ENCODE measurements around the gene ABCC8.

Gene ABCC8

GRCh38 chr11:17494019-17494418 is 17.4 kb upstream of the ABCC8 start:
- no peaks in the 10 kb centered on the region for H3K4me1 ChIP-seq (ENCODE audit: insufficient read depth, low read length)
- H3K9me3 ChIP-seq (ENCODE audit: control insufficient read depth, insufficient read depth, low read length): no peaks in the 10 kb centered on the region
- no peaks in the 10 kb centered on the region for H3K36me3 ChIP-seq (ENCODE audit: insufficient read depth, low read length)
- no peak overlapping the region for H3K9ac ChIP-seq (ENCODE audit: low read depth, low read length)

- H3K4me1 ChIP-seq (ENCODE audit: insufficient read depth, low read length): no peaks in the 10 kb centered on the region
Measured at GRCh38 chr11:17490938-17491337, 14.3 kb upstream of the ABCC8 start.

GRCh38 chr11:17490232-17490631 is 13.6 kb upstream of the ABCC8 start:
- Histone ChIP-seq H3K9ac (ENCODE audit: low read depth, low read length) (no peak overlapping the region), H3K4me1 (ENCODE audit: insufficient read depth, low read length) (no peaks in the 10 kb centered on the region), H3K9me3 (ENCODE audit: control insufficient read depth, insufficient read depth, low read length) (no peaks in the 10 kb centered on the region), H3K36me3 (ENCODE audit: insufficient read depth, low read length) (no peaks in the 10 kb centered on the region)

More at GRCh38 chr11:17490938-17491337, 14.3 kb upstream of the ABCC8 start:
- Histone ChIP-seq H3K9me3 (ENCODE audit: control insufficient read depth, insufficient read depth, low read length) (no peaks in the 10 kb centered on the region), H3K9ac (ENCODE audit: low read depth, low read length) (no peak overlapping the region), H3K36me3 (ENCODE audit: insufficient read depth, low read length) (no peaks in the 10 kb centered on the region)

- H3K9ac ChIP-seq (ENCODE audit: low read depth, low read length): no peak overlapping the region
- H3K4me1 ChIP-seq (ENCODE audit: insufficient read depth, low read length): no peaks in the 10 kb centered on the region
- no peaks in the 10 kb centered on the region for H3K9me3 ChIP-seq (ENCODE audit: control insufficient read depth, insufficient read depth, low read length)
- no peaks in the 10 kb centered on the region for H3K36me3 ChIP-seq (ENCODE audit: insufficient read depth, low read length)
Measured at GRCh38 chr11:17489751-17490150, 13.1 kb upstream of the ABCC8 start.

GRCh38 chr11:17488563-17488962 is 11.9 kb upstream of the ABCC8 start:
- H3K36me3 ChIP-seq (ENCODE audit: insufficient read depth, low read length): no peaks in the 10 kb centered on the region
- no peaks in the 10 kb centered on the region for H3K9me3 ChIP-seq (ENCODE audit: control insufficient read depth, insufficient read depth, low read length)
- no peaks in the 10 kb centered on the region for H3K4me1 ChIP-seq (ENCODE audit: insufficient read depth, low read length)
- H3K9ac ChIP-seq (ENCODE audit: low read depth, low read length): no peak overlapping the region

GRCh38 chr11:17486646-17487045 is 10.0 kb upstream of the ABCC8 start:
- Histone ChIP-seq H3K9me3 (ENCODE audit: control insufficient read depth, insufficient read depth, low read length) (no peaks in the 10 kb centered on the region), H3K4me1 (ENCODE audit: insufficient read depth, low read length) (no peaks in the 10 kb centered on the region), H3K36me3 (ENCODE audit: insufficient read depth, low read length) (no peaks in the 10 kb centered on the region), H3K9ac (ENCODE audit: low read depth, low read length) (no peak overlapping the region)

- H3K4me1 ChIP-seq (ENCODE audit: insufficient read depth, low read length): peaks cover 9% of the 10 kb centered on the region; the same call in 1 of the 2 replicates
- H3K9ac ChIP-seq (ENCODE audit: low read depth, low read length): no peak overlapping the region
- no peaks in the 10 kb centered on the region for H3K9me3 ChIP-seq (ENCODE audit: control insufficient read depth, insufficient read depth, low read length)
- no peaks in the 10 kb centered on the region for H3K36me3 ChIP-seq (ENCODE audit: insufficient read depth, low read length)
Measured at GRCh38 chr11:17483505-17483904, 6.9 kb upstream of the ABCC8 start.

- Histone ChIP-seq H3K9ac (ENCODE audit: low read depth, low read length) (no peak overlapping the region), H3K9me3 (ENCODE audit: control insufficient read depth, insufficient read depth, low read length) (no peaks in the 10 kb centered on the region), H3K36me3 (ENCODE audit: insufficient read depth, low read length) (no peaks in the 10 kb centered on the region), H3K4me1 (ENCODE audit: insufficient read depth, low read length) (peaks cover 9% of the 10 kb centered on the region; the same call in 1 of the 2 replicates)
Measured at GRCh38 chr11:17481905-17482304, 5.3 kb upstream of the ABCC8 start.

- Histone ChIP-seq H3K9ac (ENCODE audit: low read depth, low read length) (no peak overlapping the region), H3K4me1 (ENCODE audit: insufficient read depth, low read length) (peaks cover 9% of the 10 kb centered on the region; the same call in 1 of the 2 replicates), H3K9me3 (ENCODE audit: control insufficient read depth, insufficient read depth, low read length) (no peaks in the 10 kb centered on the region), H3K36me3 (ENCODE audit: insufficient read depth, low read length) (no peaks in the 10 kb centered on the region)
Measured at GRCh38 chr11:17479284-17480214, 2.9 kb upstream of the ABCC8 start.

- peaks cover 9% of the 10 kb centered on the region for H3K4me1 ChIP-seq (ENCODE audit: insufficient read depth, low read length)
- no peaks in the 10 kb centered on the region for H3K9me3 ChIP-seq (ENCODE audit: control insufficient read depth, insufficient read depth, low read length)
- H3K36me3 ChIP-seq (ENCODE audit: insufficient read depth, low read length): no peaks in the 10 kb centered on the region
- H3K9ac ChIP-seq (ENCODE audit: low read depth, low read length): no peak overlapping the region
Measured at GRCh38 chr11:17478070-17478469, 1.4 kb upstream of the ABCC8 start.

- H3K9me3 ChIP-seq (ENCODE audit: control insufficient read depth, insufficient read depth, low read length): no peaks in the 10 kb centered on the region
- no peak overlapping the region for H3K9ac ChIP-seq (ENCODE audit: low read depth, low read length)
- no peaks in the 10 kb centered on the region for H3K36me3 ChIP-seq (ENCODE audit: insufficient read depth, low read length)
- H3K4me1 ChIP-seq (ENCODE audit: insufficient read depth, low read length): peaks cover 12% of the 10 kb centered on the region
Measured at GRCh38 chr11:17477361-17477760, 716 bp upstream of the ABCC8 start.

GRCh38 chr11:17477084-17477333 is 364 bp upstream of the ABCC8 start:
- peaks cover 12% of the 10 kb centered on the region for H3K4me1 ChIP-seq (ENCODE audit: insufficient read depth, low read length)
- no peaks in the 10 kb centered on the region for H3K9me3 ChIP-seq (ENCODE audit: control insufficient read depth, insufficient read depth, low read length)
- H3K36me3 ChIP-seq (ENCODE audit: insufficient read depth, low read length): no peaks in the 10 kb centered on the region
- peak overlapping the region; percentile 12; the same call in 1 of the 2 replicates for H3K9ac ChIP-seq (ENCODE audit: low read depth, low read length)

- Histone ChIP-seq H3K9me3 (ENCODE audit: control insufficient read depth, insufficient read depth, low read length) (no peaks in the 10 kb centered on the region), H3K4me1 (ENCODE audit: insufficient read depth, low read length) (peaks cover 12% of the 10 kb centered on the region), H3K36me3 (ENCODE audit: insufficient read depth, low read length) (no peaks in the 10 kb centered on the region), H3K9ac (ENCODE audit: low read depth, low read length) (peak overlapping the region; percentile 48; the same call in 1 of the 2 replicates)
Measured at GRCh38 chr11:17475666-17476316, 854 bp downstream of the ABCC8 start.

- peaks cover 3% of the 10 kb centered on the region; the same call in 1 of the 2 replicates for H3K4me1 ChIP-seq (ENCODE audit: insufficient read depth, low read length)
- no peaks in the 10 kb centered on the region for H3K36me3 ChIP-seq (ENCODE audit: insufficient read depth, low read length)
- H3K9ac ChIP-seq (ENCODE audit: low read depth, low read length): no peak overlapping the region
- H3K9me3 ChIP-seq (ENCODE audit: control insufficient read depth, insufficient read depth, low read length): no peaks in the 10 kb centered on the region
Measured at GRCh38 chr11:17473071-17473744, 3.4 kb downstream of the ABCC8 start.

Measured in ES-I3 (cell line).